Mammary epithelial cell (primary cell): ENCODE results near the gene HEATR3.

Experiments used
- EZH2 ChIP-seq: IDR thresholded peaks from 2 replicates; pipeline ENCODE4 v1.6.1; 2012; ENCODE audit warnings: low read length, inconsistent platforms, borderline replicate concordance
- TF ChIP-seq, protein P1 (sequence below), 2 donors: IDR thresholded peaks in 1 of 2; conservative IDR thresholded peaks in 1 of 2; 2 replicates each; pipeline ENCODE4 v1.5.1; 2011 to 2012; ENCODE audit warnings: inconsistent platforms in 2 of 2, low read length in 2 of 2, mild to moderate bottlenecking in 2 of 2, control low read depth in 1 of 2, low read depth in 1 of 2; ENCODE audit not compliant: insufficient read depth in 1 of 2; ENCODE audit errors: extremely low read depth in 1 of 2

DNA sequence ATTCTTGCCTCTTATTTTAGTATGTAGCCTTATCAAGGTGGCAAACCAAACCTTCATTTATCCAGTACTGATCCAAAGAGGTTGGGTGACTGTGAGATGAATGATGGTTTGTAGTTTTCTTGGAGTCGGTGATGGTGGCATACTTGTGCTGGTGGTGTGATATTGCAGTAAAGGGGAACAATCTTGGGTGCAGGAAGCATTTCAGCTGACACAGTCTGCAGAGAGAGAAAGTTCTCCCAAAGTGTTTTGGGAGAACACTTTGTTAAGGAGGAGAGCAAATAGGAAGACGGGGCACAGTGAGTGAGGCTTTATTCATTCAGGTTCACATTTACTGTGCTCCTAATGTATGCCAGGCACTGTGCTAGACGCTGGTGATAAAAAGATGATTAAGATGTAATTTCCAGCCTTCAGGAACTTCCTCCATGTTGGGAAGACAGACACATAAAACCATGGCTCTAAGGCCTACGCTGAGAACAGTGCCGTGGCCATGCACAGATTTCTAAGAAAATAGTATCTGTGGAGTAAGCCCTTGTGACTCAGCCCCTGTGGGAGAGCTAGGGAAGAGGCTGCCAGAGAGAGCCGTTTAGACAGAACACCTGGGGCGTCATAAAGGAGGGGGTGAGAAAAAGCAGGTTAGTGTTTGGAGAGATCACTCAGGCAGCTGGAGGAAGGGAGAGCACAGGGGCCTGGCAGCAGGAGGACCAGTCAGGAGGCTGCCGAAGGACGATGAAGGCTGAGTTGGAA lies 13.8 kb downstream of the HEATR3 start:
- TF ChIP-seq, protein P1, sequence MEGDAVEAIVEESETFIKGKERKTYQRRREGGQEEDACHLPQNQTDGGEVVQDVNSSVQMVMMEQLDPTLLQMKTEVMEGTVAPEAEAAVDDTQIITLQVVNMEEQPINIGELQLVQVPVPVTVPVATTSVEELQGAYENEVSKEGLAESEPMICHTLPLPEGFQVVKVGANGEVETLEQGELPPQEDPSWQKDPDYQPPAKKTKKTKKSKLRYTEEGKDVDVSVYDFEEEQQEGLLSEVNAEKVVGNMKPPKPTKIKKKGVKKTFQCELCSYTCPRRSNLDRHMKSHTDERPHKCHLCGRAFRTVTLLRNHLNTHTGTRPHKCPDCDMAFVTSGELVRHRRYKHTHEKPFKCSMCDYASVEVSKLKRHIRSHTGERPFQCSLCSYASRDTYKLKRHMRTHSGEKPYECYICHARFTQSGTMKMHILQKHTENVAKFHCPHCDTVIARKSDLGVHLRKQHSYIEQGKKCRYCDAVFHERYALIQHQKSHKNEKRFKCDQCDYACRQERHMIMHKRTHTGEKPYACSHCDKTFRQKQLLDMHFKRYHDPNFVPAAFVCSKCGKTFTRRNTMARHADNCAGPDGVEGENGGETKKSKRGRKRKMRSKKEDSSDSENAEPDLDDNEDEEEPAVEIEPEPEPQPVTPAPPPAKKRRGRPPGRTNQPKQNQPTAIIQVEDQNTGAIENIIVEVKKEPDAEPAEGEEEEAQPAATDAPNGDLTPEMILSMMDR (conservative IDR thresholded peaks at IDR 0.05 in 1 of 2, IDR thresholded peaks at IDR 0.05 in 1 of 2; ENCODE audit: extremely low read depth in 1 of 2, insufficient read depth in 1 of 2, low read depth in 1 of 2, low read length in 2 of 2), result no peak
- no peak for TF ChIP-seq EZH2
